Keratinocyte (primary cell): ENCODE results near the gene RASAL2. TPM values are rescaled to one million over a fixed set of nuclear protein-coding genes. Genes with fewer than 3 reads are reported as not detected.

ENCODE experiments used
- DNase-seq: peaks from one replicate; pipeline ENCODE4 v3.0.0-alpha.2; 2011; ENCODE audit warnings: low read depth, missing footprints, low spot score
- FAIRE-seq: peaks from 2 replicates; lab custom pipeline; 2011; peaks lifted over from hg19 to GRCh38; lab: Jason Lieb, UNC
- H2AFZ ChIP-seq: 2 replicates; pipeline ENCODE4 v1.6.0; 2012; ENCODE audit warnings: low read length, control low read depth, inconsistent platforms; ENCODE audit not compliant: control insufficient read depth
- H3K27ac ChIP-seq: 2 replicates; pipeline ENCODE4 v1.5.1; 2011; ENCODE audit warnings: low read length; ENCODE audit not compliant: control insufficient read depth, insufficient read depth
- H3K27me3 ChIP-seq: 3 replicates; pipeline ENCODE4 v1.6.0; 2011; ENCODE audit warnings: low read length; ENCODE audit not compliant: control insufficient read depth, insufficient read depth; ENCODE audit errors: extremely low read depth
- H3K36me3 ChIP-seq, 2 experiments: 2 replicates in 1 of 2; 3 replicates in 1 of 2; pipeline ENCODE4 v1.5.1; 2011; ENCODE audit warnings: low read length in 2 of 2, mild to moderate bottlenecking in 1 of 2; ENCODE audit not compliant: control insufficient read depth in 2 of 2, insufficient read depth in 2 of 2; ENCODE audit errors: extremely low read depth in 1 of 2
- H3K4me1 ChIP-seq: 3 replicates; pipeline ENCODE4 v1.5.1; 2011; ENCODE audit warnings: low read length; ENCODE audit not compliant: control insufficient read depth, insufficient read depth; ENCODE audit errors: extremely low read depth
- H3K4me2 ChIP-seq: 3 replicates; pipeline ENCODE4 v1.6.0; 2011; ENCODE audit warnings: low read depth, low read length; ENCODE audit not compliant: control insufficient read depth, insufficient read depth; ENCODE audit errors: extremely low read depth
- H3K4me3 ChIP-seq, 3 experiments: fragments of 200-600 bp in 1 of 3; sonication (generic) in 1 of 3; 2 replicates in 2 of 3; 3 replicates in 1 of 3; pipeline ENCODE4 v1.5.1; 2011 to 2016; ENCODE audit warnings: low read length in 3 of 3, mild to moderate bottlenecking in 3 of 3, control low read depth in 2 of 3, inconsistent platforms in 1 of 3, low read depth in 1 of 3, mixed read lengths in 1 of 3, mixed run types in 1 of 3, moderate library complexity in 1 of 3; ENCODE audit not compliant: control insufficient read depth in 2 of 3, insufficient read depth in 2 of 3; ENCODE audit errors: extremely low read depth in 1 of 3
- H3K79me2 ChIP-seq: 2 replicates; pipeline ENCODE4 v1.6.0; 2012; ENCODE audit warnings: low read length; ENCODE audit not compliant: control insufficient read depth, insufficient read depth
- H3K9ac ChIP-seq: 3 replicates; pipeline ENCODE4 v1.6.0; 2011; ENCODE audit warnings: low read length; ENCODE audit not compliant: control insufficient read depth, insufficient read depth; ENCODE audit errors: extremely low read depth
- H3K9me1 ChIP-seq: 3 replicates; pipeline ENCODE4 v1.6.0; 2011; ENCODE audit warnings: low read length; ENCODE audit not compliant: control insufficient read depth, insufficient read depth; ENCODE audit errors: extremely low read depth
- H3K9me3 ChIP-seq: 2 replicates; pipeline ENCODE4 v1.5.1; 2012; ENCODE audit warnings: low read depth, low read length; ENCODE audit not compliant: control insufficient read depth
- H4K20me1 ChIP-seq: 3 replicates; pipeline ENCODE4 v1.6.0; 2011; ENCODE audit warnings: low read length; ENCODE audit not compliant: control insufficient read depth, insufficient read depth; ENCODE audit errors: extremely low read depth
- EZH2 ChIP-seq: IDR thresholded peaks from one replicate; pipeline ENCODE4 v1.6.1; 2012; ENCODE audit warnings: inconsistent platforms, mild to moderate bottlenecking, low read length, moderate library complexity
- dilution Hi-C: fragments of 300-500 bp; cut with MboI; formaldehyde crosslinking; loops from one replicate; pipeline ENCODE4 v1.7.0; 2020; ENCODE audit warnings: low sequenced_read_pairs; ENCODE audit not compliant: extremely low pct_ligation_motif_present
- polyA plus RNA-seq, 5 experiments: library from polyadenylated mRNA; depleted of rRNA in 3 of 5; stranded (reverse) in 3 of 5; stranded (forward) in 1 of 5; unstranded in 1 of 5; fragments of >200 nt; gene quantifications; 1 replicate in 1 of 5; 2 replicates in 3 of 5; 3 replicates in 1 of 5; pipeline versions ENCODE4 v1.2.1 to v1.2.3, GENCODE V29; 2011 to 2012; ENCODE audit warnings: missing spikeins in 2 of 5, low read depth in 1 of 5, low replicate concordance in 1 of 5
- TF ChIP-seq, protein P1 (sequence below), 3 experiments: IDR thresholded peaks in 1 of 3; conservative IDR thresholded peaks in 1 of 3; optimal IDR thresholded peaks in 1 of 3; 2 replicates in 2 of 3; 3 replicates in 1 of 3; pipeline versions ENCODE3 to v1.5.1; 2011; ENCODE audit warnings: low read length in 3 of 3, mild to moderate bottlenecking in 3 of 3, moderate library complexity in 2 of 3, control low read depth in 1 of 3, inconsistent platforms in 1 of 3; ENCODE audit not compliant: insufficient read depth in 2 of 3; ENCODE audit errors: extremely low read depth in 1 of 3

RASAL2 gene
- polyA plus RNA-seq, 1 donor (not counting 4 experiments of a cell fraction or from before 2014, with no cell fraction given), result 27.2 TPM

DNA sequence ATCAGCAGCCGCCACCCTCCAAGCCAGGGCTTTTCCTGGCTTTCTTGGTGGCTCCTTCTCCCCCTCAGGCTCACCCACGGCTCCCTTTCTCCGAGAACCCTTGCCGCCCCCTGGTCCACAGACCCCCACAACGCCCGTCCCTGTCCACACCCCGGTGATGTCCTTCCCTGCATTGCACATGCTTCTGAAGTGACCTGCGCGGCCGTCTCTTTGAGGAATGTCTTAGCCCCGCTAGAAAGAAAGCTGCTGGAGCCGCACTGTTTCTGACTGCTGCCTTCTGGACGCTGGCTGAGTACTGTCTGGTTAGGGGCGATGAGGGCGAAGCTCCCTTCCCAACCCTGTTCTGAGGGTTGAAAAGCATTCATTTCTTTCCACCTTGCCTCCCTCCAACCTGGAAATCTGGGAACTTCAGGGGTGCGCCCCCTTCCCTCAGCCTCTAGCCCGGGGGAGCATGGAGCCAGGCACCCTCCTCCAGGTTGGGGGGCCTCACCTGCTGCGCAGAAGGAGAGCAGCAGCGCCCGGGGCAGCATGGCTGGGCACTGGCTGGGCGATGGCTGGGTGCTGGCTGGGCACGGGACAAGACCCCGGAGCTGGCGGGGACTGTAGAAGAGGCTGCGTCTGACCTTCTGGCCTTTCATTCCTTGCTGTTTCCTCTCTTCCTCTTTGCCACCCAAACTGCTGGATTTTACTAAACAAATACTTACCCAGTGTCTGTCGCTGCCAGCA, 402.7 kb downstream of the RASAL2 start, which contains the start of gene CLEC20A:
CLEC20A (minus strand) TSS at position 555 of the 726 bp plus-strand sequence; CDS start at position 530, 25 bp downstream.
- Histone ChIP-seq H4K20me1 (no peaks in the 10 kb centered on the region), H3K27ac (no peak within 1 kb of the TSS), H3K36me3 (no peaks in the 10 kb centered on the region), H3K9ac (no peak within 1 kb of the TSS), H3K4me1 (peaks cover 5% of the 10 kb centered on the region), H3K4me3 (no peak within 1 kb of the TSS), H3K79me2 (no peaks in the 10 kb centered on the region), H3K4me2 (no peak within 1 kb of the TSS), H3K9me1 (no peaks in the 10 kb centered on the region), H3K9me3 (no peaks in the 10 kb centered on the region), H2AFZ (no peak within 1 kb of the TSS), H3K27me3 (no peaks in the 10 kb centered on the region)
- no peak for DNase-seq
- TF ChIP-seq, protein P1, sequence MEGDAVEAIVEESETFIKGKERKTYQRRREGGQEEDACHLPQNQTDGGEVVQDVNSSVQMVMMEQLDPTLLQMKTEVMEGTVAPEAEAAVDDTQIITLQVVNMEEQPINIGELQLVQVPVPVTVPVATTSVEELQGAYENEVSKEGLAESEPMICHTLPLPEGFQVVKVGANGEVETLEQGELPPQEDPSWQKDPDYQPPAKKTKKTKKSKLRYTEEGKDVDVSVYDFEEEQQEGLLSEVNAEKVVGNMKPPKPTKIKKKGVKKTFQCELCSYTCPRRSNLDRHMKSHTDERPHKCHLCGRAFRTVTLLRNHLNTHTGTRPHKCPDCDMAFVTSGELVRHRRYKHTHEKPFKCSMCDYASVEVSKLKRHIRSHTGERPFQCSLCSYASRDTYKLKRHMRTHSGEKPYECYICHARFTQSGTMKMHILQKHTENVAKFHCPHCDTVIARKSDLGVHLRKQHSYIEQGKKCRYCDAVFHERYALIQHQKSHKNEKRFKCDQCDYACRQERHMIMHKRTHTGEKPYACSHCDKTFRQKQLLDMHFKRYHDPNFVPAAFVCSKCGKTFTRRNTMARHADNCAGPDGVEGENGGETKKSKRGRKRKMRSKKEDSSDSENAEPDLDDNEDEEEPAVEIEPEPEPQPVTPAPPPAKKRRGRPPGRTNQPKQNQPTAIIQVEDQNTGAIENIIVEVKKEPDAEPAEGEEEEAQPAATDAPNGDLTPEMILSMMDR (optimal IDR thresholded peaks at IDR 0.05 in 1 of 3, IDR thresholded peaks at IDR 0.05 in 1 of 3, conservative IDR thresholded peaks at IDR 0.05 in 1 of 3; ENCODE audit: extremely low read depth in 1 of 3, insufficient read depth in 2 of 3, low read length in 3 of 3), result no peak
- no peak for TF ChIP-seq EZH2
- no peak for FAIRE-seq
- dilution Hi-C loops, result no loop called here

DNA sequence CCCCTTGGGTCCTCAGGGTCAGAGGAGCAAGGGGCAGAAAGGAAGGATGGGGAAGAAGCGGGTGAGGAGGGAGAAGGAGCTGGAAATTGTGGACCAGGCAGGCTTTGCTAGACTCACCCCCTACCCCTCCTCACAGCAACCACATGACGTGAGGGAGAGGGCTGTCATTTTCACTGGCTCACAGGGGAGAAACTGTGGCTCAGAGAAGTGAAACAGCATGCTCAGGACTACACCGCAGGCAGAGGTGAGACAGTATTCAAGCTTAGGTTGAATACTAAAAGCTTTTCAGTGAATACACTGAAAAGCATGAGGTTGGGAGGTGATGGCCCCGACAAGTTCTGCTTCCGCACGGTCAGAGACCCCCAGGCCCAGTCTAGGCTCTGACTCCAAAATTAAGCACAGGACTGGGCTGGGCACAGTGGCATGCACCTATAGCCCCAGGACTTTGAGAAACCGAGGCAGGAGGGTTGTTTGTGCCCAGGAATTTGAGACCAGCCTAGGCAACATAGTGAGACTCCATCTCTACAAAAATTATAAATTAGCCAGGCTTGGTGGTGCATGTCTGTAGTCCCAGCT, 404.1 kb downstream of the RASAL2 start:
- Histone ChIP-seq H3K4me3 (no peak overlapping the region), H3K4me1 (peaks cover 5% of the 10 kb centered on the region), H3K9ac (no peak overlapping the region), H3K9me1 (no peaks in the 10 kb centered on the region), H3K36me3 (no peaks in the 10 kb centered on the region), H3K9me3 (no peaks in the 10 kb centered on the region), H2AFZ (no peak overlapping the region), H3K27ac (no peak overlapping the region), H3K27me3 (no peaks in the 10 kb centered on the region), H3K79me2 (no peaks in the 10 kb centered on the region), H3K4me2 (no peak overlapping the region), H4K20me1 (no peaks in the 10 kb centered on the region)
- dilution Hi-C loops, result no loop called here
- DNase-seq (no peak), FAIRE-seq (no peak)
- TF ChIP-seq, protein P1 (optimal IDR thresholded peaks at IDR 0.05 in 1 of 3, IDR thresholded peaks at IDR 0.05 in 1 of 3, conservative IDR thresholded peaks at IDR 0.05 in 1 of 3; ENCODE audit: extremely low read depth in 1 of 3, insufficient read depth in 2 of 3, low read length in 3 of 3), result no peak
